GM19468 (cell line): ENCODE measurements around the gene ZNF19.

Experiments
- ATAC-seq: cut with Tn5 transposase; IDR thresholded peaks from one replicate; pipeline ENCODE4 v1.9.1; 2021; ENCODE audit warnings: mild to moderate bottlenecking, moderate library complexity, moderate number of reproducible peaks; ENCODE audit not compliant: unreplicated experiment; ENCODE audit errors: extremely low read depth

The ZNF19 gene

GRCh38 chr16:71492786-71493185, 3.7 kb upstream of the ZNF19 start:
- no peak for ATAC-seq

- ATAC-seq = no peak
Measured at GRCh38 chr16:71491054-71491453, 1.9 kb upstream of the ZNF19 start.

- ATAC-seq = no peak
Measured at GRCh38 chr16:71490361-71490760, 1.2 kb upstream of the ZNF19 start.

- peak; percentile 66 for ATAC-seq
Measured at GRCh38 chr16:71484006-71484893, 4.9 kb downstream of the ZNF19 start.

- no peak for ATAC-seq
Measured at GRCh38 chr16:71482569-71482968, 6.6 kb downstream of the ZNF19 start.

- ATAC-seq = no peak
Measured at GRCh38 chr16:71480956-71481355, 8.2 kb downstream of the ZNF19 start.

GRCh38 chr16:71479420-71479819, 9.7 kb downstream of the ZNF19 start:
- no peak for ATAC-seq

GRCh38 chr16:71476457-71477124, 12.5 kb downstream of the ZNF19 start:
- ATAC-seq = no peak

- no peak for ATAC-seq
Measured at GRCh38 chr16:71474864-71475263, 14.3 kb downstream of the ZNF19 start.

GRCh38 chr16:71473891-71474290, 15.2 kb downstream of the ZNF19 start:
- no peak for ATAC-seq

GRCh38 chr16:71472931-71473330, 16.2 kb downstream of the ZNF19 start:
- ATAC-seq = no peak

- no peak for ATAC-seq
Measured at GRCh38 chr16:71472051-71472450, 17.1 kb downstream of the ZNF19 start.

- no peak for ATAC-seq
Measured at GRCh38 chr16:71467810-71468209, 21.3 kb downstream of the ZNF19 start.

- ATAC-seq = no peak
Measured at GRCh38 chr16:71464231-71464630, 24.9 kb downstream of the ZNF19 start.

GRCh38 chr16:71461686-71462648, 27.2 kb downstream of the ZNF19 start, which contains the start of gene ZNF23:
Gene ZNF23, minus strand, starts transcription at chr16:71462247. Its CDS starts 5,451 bp downstream, at chr16:71456796.
- peak; percentile 77 for ATAC-seq

- no peak for ATAC-seq
Measured at GRCh38 chr16:71460941-71461340, 28.2 kb downstream of the ZNF19 start.

- no peak for ATAC-seq
Measured at GRCh38 chr16:71460236-71460635, 28.9 kb downstream of the ZNF19 start.

GRCh38 chr16:71459510-71459909, 29.6 kb downstream of the ZNF19 start:
- no peak for ATAC-seq

GRCh38 chr16:71456801-71457200, 32.3 kb downstream of the ZNF19 start:
- no peak for ATAC-seq

- no peak for ATAC-seq
Measured at GRCh38 chr16:71453036-71453435, 36.1 kb downstream of the ZNF19 start.
